K562 (cell line): ENCODE measurements around the gene PKLR. TPM values are rescaled to one million over a fixed set of nuclear protein-coding genes. Genes with fewer than 3 reads are reported as not detected.
A peak's percentile ranks its signal among the peaks of the same experiment; 100 is the strongest.

Source experiments
- CHD4 ChIP-seq: fragments of 200-600 bp; sonication (generic); IDR thresholded peaks from 3 replicates; pipeline ENCODE4 v1.6.1; 2012; ENCODE audit warnings: low read depth, mild to moderate bottlenecking, mixed read lengths, low read length, inconsistent platforms; ENCODE audit not compliant: insufficient read depth, insufficient replicate concordance, poor library complexity, severe bottlenecking
- MAZ ChIP-seq, 2 experiments: fragments of 450-650 bp in 1 of 2; sonication (generic) in 1 of 2; formaldehyde crosslinking; IDR thresholded peaks in 1 of 2; conservative IDR thresholded peaks in 1 of 2; 2 replicates each; pipeline versions ENCODE4 v1.4.0 to v1.5.0; 2020; ENCODE audit warnings: mild to moderate bottlenecking in 1 of 2, missing genetic modification reagents in 1 of 2
- MXI1 ChIP-seq: IDR thresholded peaks from 2 replicates; pipeline ENCODE4 v1.6.1; 2011; ENCODE audit warnings: low read depth, mild to moderate bottlenecking, improper control_type of control experiment, low read length
- NCOA1 ChIP-seq: fragments of 450-650 bp; IDR thresholded peaks from 2 replicates; pipeline ENCODE4 v1.6.1; 2016; ENCODE audit warnings: low read depth
- SMC3 ChIP-seq: conservative IDR thresholded peaks from 2 replicates; pipeline ENCODE4 v1.6.1; 2011; ENCODE audit warnings: low read depth, low read length, improper control_type of control experiment; ENCODE audit not compliant: insufficient read depth
- STAG1 ChIP-seq: sonication (generic); formaldehyde crosslinking; IDR thresholded peaks from 2 replicates; pipeline ENCODE4 v1.5.0; 2020; ENCODE audit warnings: missing genetic modification reagents, borderline replicate concordance
- polyA plus RNA-seq, 8 experiments: library from polyadenylated mRNA; depleted of rRNA in 4 of 8; stranded (reverse) in 5 of 8; unstranded in 3 of 8; fragments of >200 nt; fragmentation: Nextera tagmentation in 2 of 8; fragmentation: Illumina TruSeq in 1 of 8; extraction: Ambion mirVana in 2 of 8; extraction: Trizol in 1 of 8; gene quantifications; 2 replicates each; pipeline versions ENCODE4 v1.2.1 to v1.2.3, GENCODE V29; 2011 to 2014; ENCODE audit warnings: inconsistent platforms in 1 of 8, missing spikeins in 1 of 8
- total RNA-seq, 7 experiments: library from RNA; depleted of rRNA in 6 of 7; stranded (reverse); fragments of >200 nt in 6 of 7; fragmentation: Illumina TruSeq in 2 of 7; extraction: Trizol in 2 of 7; gene quantifications; 2 replicates each; pipeline versions ENCODE4 v1.2.1 to v1.2.3, GENCODE V29; 2011 to 2021; ENCODE audit warnings: low replicate concordance in 1 of 7
- TF ChIP-seq, protein P1 (sequence below): sonication (generic); formaldehyde crosslinking; IDR thresholded peaks from 2 replicates; pipeline ENCODE4 v1.8.0; 2022; ENCODE audit warnings: mild to moderate bottlenecking, missing genetic modification reagents
- TF ChIP-seq, protein P2 (sequence below), 2 experiments: fragments of 450-650 bp; conservative IDR thresholded peaks; 2 replicates each; pipeline ENCODE4 v1.6.1; 2017; ENCODE audit warnings: mild to moderate bottlenecking in 2 of 2, moderate library complexity in 2 of 2
- TF ChIP-seq, protein P3 (sequence below): IDR thresholded peaks from 2 replicates; pipeline ENCODE4 v1.6.1; 2012; ENCODE audit warnings: low read depth, low read length, improper control_type of control experiment, borderline replicate concordance
- TF ChIP-seq, protein P4 (sequence below): sonication (generic); formaldehyde crosslinking; IDR thresholded peaks from 2 replicates; pipeline ENCODE4 v1.8.0; 2022; ENCODE audit warnings: missing genetic modification reagents, mild to moderate bottlenecking, moderate library complexity, borderline replicate concordance
- TF ChIP-seq, protein P5 (sequence below): conservative IDR thresholded peaks from 2 replicates; pipeline ENCODE4 v1.6.1; 2011; ENCODE audit warnings: low read depth, mild to moderate bottlenecking, low read length; ENCODE audit not compliant: control insufficient read depth
- TF ChIP-seq, protein P6 (sequence below): sonication (generic); formaldehyde crosslinking; IDR thresholded peaks from 2 replicates; pipeline ENCODE4 v1.8.0; 2022; ENCODE audit warnings: mild to moderate bottlenecking, low read depth, missing genetic modification reagents

The PKLR gene
- total and polyA plus RNA-seq, 9 of the 15 experiments (the other 6 are each of a cell fraction or from before 2014, with no cell fraction given): 10.7 to 78.4 (median 38.2) TPM

DNA sequence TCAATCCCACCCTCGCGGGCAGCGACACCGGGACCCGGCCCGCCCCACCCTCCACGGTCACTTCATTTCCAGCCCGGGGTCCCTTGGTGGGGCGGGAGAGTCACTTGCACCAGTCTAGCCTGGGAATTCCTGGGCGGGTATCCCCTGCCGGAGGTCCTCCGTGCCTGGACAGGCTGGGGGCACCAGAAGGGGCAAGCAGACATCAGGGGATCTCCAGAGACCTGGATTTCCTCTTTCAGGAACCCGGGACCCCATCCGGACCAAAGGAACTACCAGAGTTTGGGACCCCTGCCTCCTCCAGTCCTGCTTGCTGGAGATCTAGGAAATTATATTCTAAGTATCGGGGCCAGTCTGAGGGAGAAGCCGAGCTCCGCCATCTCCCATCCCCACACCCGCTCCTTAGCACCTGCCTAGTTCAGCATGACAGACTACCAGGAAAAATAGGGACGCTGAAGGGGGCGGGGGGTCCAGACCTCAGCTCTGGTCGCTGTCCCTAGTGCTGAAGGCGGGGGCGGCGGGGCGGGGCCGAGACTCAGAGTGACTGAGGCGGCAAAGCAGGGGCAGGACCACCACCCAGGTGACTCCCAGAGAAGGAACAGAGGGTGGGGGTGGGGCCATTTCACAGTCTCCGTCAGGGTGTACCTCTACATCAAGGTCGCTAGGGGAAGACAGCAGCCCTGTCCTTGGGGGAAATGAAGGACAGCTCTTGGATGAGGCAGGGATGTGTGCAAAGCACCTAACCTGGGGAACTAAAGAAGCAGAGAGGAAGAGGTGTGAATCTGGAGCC lies 23.1 kb downstream of the PKLR start (continued):
- TF ChIP-seq, protein P1, sequence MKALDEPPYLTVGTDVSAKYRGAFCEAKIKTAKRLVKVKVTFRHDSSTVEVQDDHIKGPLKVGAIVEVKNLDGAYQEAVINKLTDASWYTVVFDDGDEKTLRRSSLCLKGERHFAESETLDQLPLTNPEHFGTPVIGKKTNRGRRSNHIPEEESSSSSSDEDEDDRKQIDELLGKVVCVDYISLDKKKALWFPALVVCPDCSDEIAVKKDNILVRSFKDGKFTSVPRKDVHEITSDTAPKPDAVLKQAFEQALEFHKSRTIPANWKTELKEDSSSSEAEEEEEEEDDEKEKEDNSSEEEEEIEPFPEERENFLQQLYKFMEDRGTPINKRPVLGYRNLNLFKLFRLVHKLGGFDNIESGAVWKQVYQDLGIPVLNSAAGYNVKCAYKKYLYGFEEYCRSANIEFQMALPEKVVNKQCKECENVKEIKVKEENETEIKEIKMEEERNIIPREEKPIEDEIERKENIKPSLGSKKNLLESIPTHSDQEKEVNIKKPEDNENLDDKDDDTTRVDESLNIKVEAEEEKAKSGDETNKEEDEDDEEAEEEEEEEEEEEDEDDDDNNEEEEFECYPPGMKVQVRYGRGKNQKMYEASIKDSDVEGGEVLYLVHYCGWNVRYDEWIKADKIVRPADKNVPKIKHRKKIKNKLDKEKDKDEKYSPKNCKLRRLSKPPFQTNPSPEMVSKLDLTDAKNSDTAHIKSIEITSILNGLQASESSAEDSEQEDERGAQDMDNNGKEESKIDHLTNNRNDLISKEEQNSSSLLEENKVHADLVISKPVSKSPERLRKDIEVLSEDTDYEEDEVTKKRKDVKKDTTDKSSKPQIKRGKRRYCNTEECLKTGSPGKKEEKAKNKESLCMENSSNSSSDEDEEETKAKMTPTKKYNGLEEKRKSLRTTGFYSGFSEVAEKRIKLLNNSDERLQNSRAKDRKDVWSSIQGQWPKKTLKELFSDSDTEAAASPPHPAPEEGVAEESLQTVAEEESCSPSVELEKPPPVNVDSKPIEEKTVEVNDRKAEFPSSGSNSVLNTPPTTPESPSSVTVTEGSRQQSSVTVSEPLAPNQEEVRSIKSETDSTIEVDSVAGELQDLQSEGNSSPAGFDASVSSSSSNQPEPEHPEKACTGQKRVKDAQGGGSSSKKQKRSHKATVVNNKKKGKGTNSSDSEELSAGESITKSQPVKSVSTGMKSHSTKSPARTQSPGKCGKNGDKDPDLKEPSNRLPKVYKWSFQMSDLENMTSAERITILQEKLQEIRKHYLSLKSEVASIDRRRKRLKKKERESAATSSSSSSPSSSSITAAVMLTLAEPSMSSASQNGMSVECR (CRISPR knock-in tag): peak; percentile 78
- TF ChIP-seq CHD4: no peak
- peak in 1 of 2 experiments; percentile 59; a peak in 3 of 4 replicates for TF ChIP-seq MAZ (CRISPR knock-in tag; conservative IDR thresholded peaks at IDR 0.05 in 1 of 2, IDR thresholded peaks at IDR 0.05 in 1 of 2)
- TF ChIP-seq, protein P2, sequence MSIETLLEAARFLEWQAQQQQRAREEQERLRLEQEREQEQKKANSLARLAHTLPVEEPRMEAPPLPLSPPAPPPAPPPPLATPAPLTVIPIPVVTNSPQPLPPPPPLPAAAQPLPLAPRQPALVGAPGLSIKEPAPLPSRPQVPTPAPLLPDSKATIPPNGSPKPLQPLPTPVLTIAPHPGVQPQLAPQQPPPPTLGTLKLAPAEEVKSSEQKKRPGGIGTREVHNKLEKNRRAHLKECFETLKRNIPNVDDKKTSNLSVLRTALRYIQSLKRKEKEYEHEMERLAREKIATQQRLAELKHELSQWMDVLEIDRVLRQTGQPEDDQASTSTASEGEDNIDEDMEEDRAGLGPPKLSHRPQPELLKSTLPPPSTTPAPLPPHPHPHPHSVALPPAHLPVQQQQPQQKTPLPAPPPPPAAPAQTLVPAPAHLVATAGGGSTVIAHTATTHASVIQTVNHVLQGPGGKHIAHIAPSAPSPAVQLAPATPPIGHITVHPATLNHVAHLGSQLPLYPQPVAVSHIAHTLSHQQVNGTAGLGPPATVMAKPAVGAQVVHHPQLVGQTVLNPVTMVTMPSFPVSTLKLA (conservative IDR thresholded peaks at IDR 0.05): peak; percentile 30 to 47
- TF ChIP-seq NCOA1: peak; percentile 55; the same call in 1 of the 2 replicates
- TF ChIP-seq, protein P3, sequence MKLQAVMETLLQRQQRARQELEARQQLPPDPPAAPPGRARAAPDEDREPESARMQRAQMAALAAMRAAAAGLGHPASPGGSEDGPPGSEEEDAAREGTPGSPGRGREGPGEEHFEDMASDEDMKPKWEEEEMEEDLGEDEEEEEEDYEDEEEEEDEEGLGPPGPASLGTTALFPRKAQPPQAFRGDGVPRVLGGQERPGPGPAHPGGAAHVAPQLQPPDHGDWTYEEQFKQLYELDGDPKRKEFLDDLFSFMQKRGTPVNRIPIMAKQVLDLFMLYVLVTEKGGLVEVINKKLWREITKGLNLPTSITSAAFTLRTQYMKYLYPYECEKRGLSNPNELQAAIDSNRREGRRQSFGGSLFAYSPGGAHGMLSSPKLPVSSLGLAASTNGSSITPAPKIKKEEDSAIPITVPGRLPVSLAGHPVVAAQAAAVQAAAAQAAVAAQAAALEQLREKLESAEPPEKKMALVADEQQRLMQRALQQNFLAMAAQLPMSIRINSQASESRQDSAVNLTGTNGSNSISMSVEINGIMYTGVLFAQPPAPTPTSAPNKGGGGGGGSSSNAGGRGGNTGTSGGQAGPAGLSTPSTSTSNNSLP: no peak
- 0 out of 2 replicates have a peak, but pooled peaks have one; percentile 27 for TF ChIP-seq SMC3
- TF ChIP-seq, protein P4, sequence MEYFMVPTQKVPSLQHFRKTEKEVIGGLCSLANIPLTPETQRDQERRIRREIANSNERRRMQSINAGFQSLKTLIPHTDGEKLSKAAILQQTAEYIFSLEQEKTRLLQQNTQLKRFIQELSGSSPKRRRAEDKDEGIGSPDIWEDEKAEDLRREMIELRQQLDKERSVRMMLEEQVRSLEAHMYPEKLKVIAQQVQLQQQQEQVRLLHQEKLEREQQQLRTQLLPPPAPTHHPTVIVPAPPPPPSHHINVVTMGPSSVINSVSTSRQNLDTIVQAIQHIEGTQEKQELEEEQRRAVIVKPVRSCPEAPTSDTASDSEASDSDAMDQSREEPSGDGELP (CRISPR knock-in tag): peak; percentile 68; the same call in 1 of the 2 replicates
- TF ChIP-seq STAG1 (CRISPR knock-in tag): peak; percentile 5; the same call in 1 of the 2 replicates
- TF ChIP-seq MXI1: 0 out of 2 replicates have a peak, but pooled peaks have one; percentile 30
- TF ChIP-seq, protein P5, sequence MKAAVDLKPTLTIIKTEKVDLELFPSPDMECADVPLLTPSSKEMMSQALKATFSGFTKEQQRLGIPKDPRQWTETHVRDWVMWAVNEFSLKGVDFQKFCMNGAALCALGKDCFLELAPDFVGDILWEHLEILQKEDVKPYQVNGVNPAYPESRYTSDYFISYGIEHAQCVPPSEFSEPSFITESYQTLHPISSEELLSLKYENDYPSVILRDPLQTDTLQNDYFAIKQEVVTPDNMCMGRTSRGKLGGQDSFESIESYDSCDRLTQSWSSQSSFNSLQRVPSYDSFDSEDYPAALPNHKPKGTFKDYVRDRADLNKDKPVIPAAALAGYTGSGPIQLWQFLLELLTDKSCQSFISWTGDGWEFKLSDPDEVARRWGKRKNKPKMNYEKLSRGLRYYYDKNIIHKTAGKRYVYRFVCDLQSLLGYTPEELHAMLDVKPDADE: peak; percentile 14; the same call in 1 of the 2 replicates
- TF ChIP-seq, protein P6, sequence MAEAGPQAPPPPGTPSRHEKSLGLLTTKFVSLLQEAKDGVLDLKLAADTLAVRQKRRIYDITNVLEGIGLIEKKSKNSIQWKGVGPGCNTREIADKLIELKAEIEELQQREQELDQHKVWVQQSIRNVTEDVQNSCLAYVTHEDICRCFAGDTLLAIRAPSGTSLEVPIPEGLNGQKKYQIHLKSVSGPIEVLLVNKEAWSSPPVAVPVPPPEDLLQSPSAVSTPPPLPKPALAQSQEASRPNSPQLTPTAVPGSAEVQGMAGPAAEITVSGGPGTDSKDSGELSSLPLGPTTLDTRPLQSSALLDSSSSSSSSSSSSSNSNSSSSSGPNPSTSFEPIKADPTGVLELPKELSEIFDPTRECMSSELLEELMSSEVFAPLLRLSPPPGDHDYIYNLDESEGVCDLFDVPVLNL (CRISPR knock-in tag): peak; percentile 55; the same call in 1 of the 2 replicates
